B cell (primary cell): ENCODE results near the gene RBM39.

Experiments used
- EZH2 ChIP-seq: IDR thresholded peaks from 2 replicates; pipeline ENCODE4 v1.6.1; 2012; ENCODE audit warnings: borderline replicate concordance, low read depth, mild to moderate bottlenecking, moderate library complexity, low read length; ENCODE audit not compliant: insufficient read depth, poor library complexity, severe bottlenecking
- TF ChIP-seq, protein P1 (sequence below): fragments of 200-600 bp; IDR thresholded peaks from one replicate; pipeline ENCODE4 v1.8.0; 2022; ENCODE audit warnings: antibody characterized with exemption, mild to moderate bottlenecking

DNA sequence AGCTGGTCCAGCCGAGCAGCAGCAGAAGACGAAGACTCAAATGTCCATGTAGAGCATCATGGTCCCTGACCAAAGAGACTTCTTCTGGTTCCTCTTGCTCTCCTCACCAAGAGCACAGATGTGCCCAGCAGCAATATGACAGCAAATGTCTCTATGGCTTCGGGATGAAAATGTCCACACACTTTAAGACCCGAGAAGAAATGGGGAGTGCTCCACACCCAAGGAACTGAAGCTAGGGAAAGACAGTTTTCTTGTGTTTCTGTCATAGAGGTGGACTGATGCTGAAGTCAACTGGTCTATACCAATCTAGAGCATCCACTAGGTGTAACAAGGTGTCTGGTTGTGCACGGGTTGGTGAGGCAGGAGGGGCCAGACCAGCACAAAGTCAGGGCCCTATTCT is 72.8 kb downstream of the RBM39 start:
- TF ChIP-seq, protein P1, sequence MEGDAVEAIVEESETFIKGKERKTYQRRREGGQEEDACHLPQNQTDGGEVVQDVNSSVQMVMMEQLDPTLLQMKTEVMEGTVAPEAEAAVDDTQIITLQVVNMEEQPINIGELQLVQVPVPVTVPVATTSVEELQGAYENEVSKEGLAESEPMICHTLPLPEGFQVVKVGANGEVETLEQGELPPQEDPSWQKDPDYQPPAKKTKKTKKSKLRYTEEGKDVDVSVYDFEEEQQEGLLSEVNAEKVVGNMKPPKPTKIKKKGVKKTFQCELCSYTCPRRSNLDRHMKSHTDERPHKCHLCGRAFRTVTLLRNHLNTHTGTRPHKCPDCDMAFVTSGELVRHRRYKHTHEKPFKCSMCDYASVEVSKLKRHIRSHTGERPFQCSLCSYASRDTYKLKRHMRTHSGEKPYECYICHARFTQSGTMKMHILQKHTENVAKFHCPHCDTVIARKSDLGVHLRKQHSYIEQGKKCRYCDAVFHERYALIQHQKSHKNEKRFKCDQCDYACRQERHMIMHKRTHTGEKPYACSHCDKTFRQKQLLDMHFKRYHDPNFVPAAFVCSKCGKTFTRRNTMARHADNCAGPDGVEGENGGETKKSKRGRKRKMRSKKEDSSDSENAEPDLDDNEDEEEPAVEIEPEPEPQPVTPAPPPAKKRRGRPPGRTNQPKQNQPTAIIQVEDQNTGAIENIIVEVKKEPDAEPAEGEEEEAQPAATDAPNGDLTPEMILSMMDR: no peak
- no peak for TF ChIP-seq EZH2
